HepG2 (cell line): ENCODE data around the gene PIGN. TPM values are rescaled to one million over a fixed set of nuclear protein-coding genes. Genes with fewer than 3 reads are reported as not detected.

Source experiments
- CENPX ChIP-seq: sonication (generic); formaldehyde crosslinking; IDR thresholded peaks from 2 replicates; pipeline ENCODE4 v1.9.0; 2021; ENCODE audit warnings: mild to moderate bottlenecking, missing genetic modification reagents, moderate library complexity
- DMTF1 ChIP-seq: sonication (generic); formaldehyde crosslinking; IDR thresholded peaks from 2 replicates; pipeline ENCODE4 v1.4.0; 2020; ENCODE audit warnings: mild to moderate bottlenecking, missing genetic modification reagents
- EED ChIP-seq: sonication (generic); formaldehyde crosslinking; IDR thresholded peaks from 2 replicates; pipeline ENCODE4 v1.5.0; 2020; ENCODE audit warnings: mild to moderate bottlenecking, missing genetic modification reagents
- EHMT2 ChIP-seq: fragments of 200-600 bp; sonication (generic); IDR thresholded peaks from 2 replicates; pipeline ENCODE4 v1.7.0; 2017; ENCODE audit warnings: antibody characterized with exemption, low read depth, low read length, borderline replicate concordance
- ELF3 ChIP-seq: IDR thresholded peaks from 2 replicates; pipeline ENCODE4 v1.6.1; 2016; ENCODE audit warnings: missing genetic modification reagents, missing compliant biosample characterization
- GLI4 ChIP-seq: sonication (generic); formaldehyde crosslinking; IDR thresholded peaks from 2 replicates; pipeline ENCODE4 v1.5.1; 2020; ENCODE audit warnings: missing genetic modification reagents, mild to moderate bottlenecking, moderate library complexity, borderline replicate concordance
- HES4 ChIP-seq: sonication (generic); formaldehyde crosslinking; IDR thresholded peaks from 2 replicates; pipeline ENCODE4 v1.9.0; 2021; ENCODE audit warnings: mild to moderate bottlenecking, missing genetic modification reagents, borderline replicate concordance
- KAT7 ChIP-seq: IDR thresholded peaks from 2 replicates; pipeline ENCODE4 v1.6.1; 2018; ENCODE audit warnings: borderline replicate concordance, missing compliant biosample characterization
- KLF6 ChIP-seq: IDR thresholded peaks from 2 replicates; pipeline ENCODE4 v1.8.0; 2016; ENCODE audit warnings: missing biosample characterization, missing genetic modification reagents
- RXRA ChIP-seq: sonication (generic); formaldehyde crosslinking; IDR thresholded peaks from 2 replicates; pipeline ENCODE4 v1.5.1; 2020; ENCODE audit warnings: missing genetic modification reagents
- SNAPC2 ChIP-seq: sonication (generic); formaldehyde crosslinking; IDR thresholded peaks from 2 replicates; pipeline ENCODE4 v1.8.1; 2022; ENCODE audit warnings: mild to moderate bottlenecking, missing genetic modification reagents
- TBX2 ChIP-seq: sonication (generic); formaldehyde crosslinking; IDR thresholded peaks from 2 replicates; pipeline ENCODE4 v1.5.0; 2020; ENCODE audit warnings: missing genetic modification reagents, mild to moderate bottlenecking, borderline replicate concordance
- TEAD2 ChIP-seq: sonication (generic); formaldehyde crosslinking; IDR thresholded peaks from 2 replicates; pipeline ENCODE4 v1.9.0; 2021; ENCODE audit warnings: missing genetic modification reagents
- ZBTB20 ChIP-seq: sonication (generic); formaldehyde crosslinking; IDR thresholded peaks from 2 replicates; pipeline ENCODE4 v1.8.1; 2023; ENCODE audit warnings: missing genetic modification reagents, low read depth, mild to moderate bottlenecking, borderline replicate concordance
- ZNF441 ChIP-seq: sonication (generic); formaldehyde crosslinking; IDR thresholded peaks from 2 replicates; pipeline ENCODE4 v1.7.0; 2021; ENCODE audit warnings: missing genetic modification reagents, borderline replicate concordance
- ZNF609 ChIP-seq: sonication (generic); formaldehyde crosslinking; IDR thresholded peaks from 2 replicates; pipeline ENCODE4 v1.4.0; 2020; ENCODE audit warnings: mild to moderate bottlenecking, missing genetic modification reagents, borderline replicate concordance
- ZNF614 ChIP-seq: IDR thresholded peaks from 2 replicates; pipeline ENCODE4 v1.6.1; 2018; ENCODE audit warnings: missing biosample characterization, missing genetic modification reagents, inconsistent platforms, borderline replicate concordance
- ZNF850 ChIP-seq: sonication (generic); formaldehyde crosslinking; conservative IDR thresholded peaks from 2 replicates; pipeline ENCODE4 v1.9.0; 2021; ENCODE audit warnings: mild to moderate bottlenecking, missing genetic modification reagents
- polyA plus RNA-seq, 8 experiments: library from polyadenylated mRNA; depleted of rRNA in 3 of 8; stranded (reverse) in 7 of 8; unstranded in 1 of 8; fragments of >200 nt; fragmentation: Illumina TruSeq in 4 of 8; extraction: Trizol in 4 of 8; gene quantifications; 2 replicates each; pipeline versions ENCODE4 v1.2.1 to v1.2.3, GENCODE V29; 2011 to 2016; ENCODE audit warnings: low read depth in 4 of 8, missing spikeins in 1 of 8, mixed read lengths in 1 of 8; ENCODE audit not compliant: insufficient read depth in 1 of 8
- total RNA-seq, 5 experiments: library from RNA; depleted of rRNA; stranded (reverse); fragments of >200 nt; fragmentation: Illumina TruSeq; extraction: Trizol; gene quantifications; 2 replicates each; pipeline ENCODE4 v1.2.3, GENCODE V29; 2016; ENCODE audit warnings: low read depth in 1 of 5
- TF ChIP-seq, protein P1 (sequence below): IDR thresholded peaks from 2 replicates; pipeline ENCODE4 v1.6.1; 2016; ENCODE audit warnings: low read depth, missing genetic modification reagents, missing compliant biosample characterization

The PIGN gene
- total and polyA plus RNA-seq, 2 of the 13 experiments (the other 11 are each of a cell fraction or from before 2014, with no cell fraction given): 15.5 to 33.6 TPM

DNA sequence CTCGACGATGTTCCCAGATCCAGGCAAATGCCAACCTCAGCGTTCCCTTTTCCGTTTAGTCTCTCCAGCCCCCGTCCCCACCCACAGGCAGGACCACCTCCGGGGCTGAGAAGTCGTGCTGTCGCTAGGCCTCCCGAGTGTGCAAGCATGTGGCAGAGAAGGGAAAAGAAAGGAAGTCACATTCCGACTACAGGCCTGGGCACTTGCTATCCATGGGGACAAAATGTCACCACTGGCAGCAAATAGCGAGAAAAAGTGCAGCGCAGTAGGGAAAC lies 420 bp downstream of the PIGN start (continued):
- TF ChIP-seq, protein P1, sequence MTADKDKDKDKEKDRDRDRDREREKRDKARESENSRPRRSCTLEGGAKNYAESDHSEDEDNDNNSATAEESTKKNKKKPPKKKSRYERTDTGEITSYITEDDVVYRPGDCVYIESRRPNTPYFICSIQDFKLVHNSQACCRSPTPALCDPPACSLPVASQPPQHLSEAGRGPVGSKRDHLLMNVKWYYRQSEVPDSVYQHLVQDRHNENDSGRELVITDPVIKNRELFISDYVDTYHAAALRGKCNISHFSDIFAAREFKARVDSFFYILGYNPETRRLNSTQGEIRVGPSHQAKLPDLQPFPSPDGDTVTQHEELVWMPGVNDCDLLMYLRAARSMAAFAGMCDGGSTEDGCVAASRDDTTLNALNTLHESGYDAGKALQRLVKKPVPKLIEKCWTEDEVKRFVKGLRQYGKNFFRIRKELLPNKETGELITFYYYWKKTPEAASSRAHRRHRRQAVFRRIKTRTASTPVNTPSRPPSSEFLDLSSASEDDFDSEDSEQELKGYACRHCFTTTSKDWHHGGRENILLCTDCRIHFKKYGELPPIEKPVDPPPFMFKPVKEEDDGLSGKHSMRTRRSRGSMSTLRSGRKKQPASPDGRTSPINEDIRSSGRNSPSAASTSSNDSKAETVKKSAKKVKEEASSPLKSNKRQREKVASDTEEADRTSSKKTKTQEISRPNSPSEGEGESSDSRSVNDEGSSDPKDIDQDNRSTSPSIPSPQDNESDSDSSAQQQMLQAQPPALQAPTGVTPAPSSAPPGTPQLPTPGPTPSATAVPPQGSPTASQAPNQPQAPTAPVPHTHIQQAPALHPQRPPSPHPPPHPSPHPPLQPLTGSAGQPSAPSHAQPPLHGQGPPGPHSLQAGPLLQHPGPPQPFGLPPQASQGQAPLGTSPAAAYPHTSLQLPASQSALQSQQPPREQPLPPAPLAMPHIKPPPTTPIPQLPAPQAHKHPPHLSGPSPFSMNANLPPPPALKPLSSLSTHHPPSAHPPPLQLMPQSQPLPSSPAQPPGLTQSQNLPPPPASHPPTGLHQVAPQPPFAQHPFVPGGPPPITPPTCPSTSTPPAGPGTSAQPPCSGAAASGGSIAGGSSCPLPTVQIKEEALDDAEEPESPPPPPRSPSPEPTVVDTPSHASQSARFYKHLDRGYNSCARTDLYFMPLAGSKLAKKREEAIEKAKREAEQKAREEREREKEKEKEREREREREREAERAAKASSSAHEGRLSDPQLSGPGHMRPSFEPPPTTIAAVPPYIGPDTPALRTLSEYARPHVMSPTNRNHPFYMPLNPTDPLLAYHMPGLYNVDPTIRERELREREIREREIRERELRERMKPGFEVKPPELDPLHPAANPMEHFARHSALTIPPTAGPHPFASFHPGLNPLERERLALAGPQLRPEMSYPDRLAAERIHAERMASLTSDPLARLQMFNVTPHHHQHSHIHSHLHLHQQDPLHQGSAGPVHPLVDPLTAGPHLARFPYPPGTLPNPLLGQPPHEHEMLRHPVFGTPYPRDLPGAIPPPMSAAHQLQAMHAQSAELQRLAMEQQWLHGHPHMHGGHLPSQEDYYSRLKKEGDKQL: no peak
- TF ChIP-seq KAT7 (CRISPR knock-in tag): no peak; the same call in 1 of the 2 replicates
- TF ChIP-seq ZBTB20: no peak
- TF ChIP-seq ZNF441 (CRISPR knock-in tag): no peak
- TF ChIP-seq ZNF850 (CRISPR knock-in tag): no peak
- no peak for TF ChIP-seq DMTF1
- TF ChIP-seq EHMT2: no peak
- TF ChIP-seq TBX2: peak; percentile 34
- TF ChIP-seq ZNF614 (CRISPR knock-in tag): no peak
- TF ChIP-seq EED: no peak
- TF ChIP-seq ZNF609 (CRISPR knock-in tag): no peak
- no peak; the same call in 1 of the 2 replicates for TF ChIP-seq HES4 (CRISPR knock-in tag)
- no peak for TF ChIP-seq CENPX (CRISPR knock-in tag)
- TF ChIP-seq SNAPC2 (CRISPR knock-in tag): peak; percentile 66; the same call in 1 of the 2 replicates
- no peak; the same call in 1 of the 2 replicates for TF ChIP-seq KLF6 (CRISPR knock-in tag)
- TF ChIP-seq TEAD2 (CRISPR knock-in tag): no peak
- no peak for TF ChIP-seq ELF3
- TF ChIP-seq GLI4 (CRISPR knock-in tag): peak; percentile 92; the same call in 1 of the 2 replicates
- no peak for TF ChIP-seq RXRA
